ENCODE data around the gene NME8.

The NME8 gene

DNA sequence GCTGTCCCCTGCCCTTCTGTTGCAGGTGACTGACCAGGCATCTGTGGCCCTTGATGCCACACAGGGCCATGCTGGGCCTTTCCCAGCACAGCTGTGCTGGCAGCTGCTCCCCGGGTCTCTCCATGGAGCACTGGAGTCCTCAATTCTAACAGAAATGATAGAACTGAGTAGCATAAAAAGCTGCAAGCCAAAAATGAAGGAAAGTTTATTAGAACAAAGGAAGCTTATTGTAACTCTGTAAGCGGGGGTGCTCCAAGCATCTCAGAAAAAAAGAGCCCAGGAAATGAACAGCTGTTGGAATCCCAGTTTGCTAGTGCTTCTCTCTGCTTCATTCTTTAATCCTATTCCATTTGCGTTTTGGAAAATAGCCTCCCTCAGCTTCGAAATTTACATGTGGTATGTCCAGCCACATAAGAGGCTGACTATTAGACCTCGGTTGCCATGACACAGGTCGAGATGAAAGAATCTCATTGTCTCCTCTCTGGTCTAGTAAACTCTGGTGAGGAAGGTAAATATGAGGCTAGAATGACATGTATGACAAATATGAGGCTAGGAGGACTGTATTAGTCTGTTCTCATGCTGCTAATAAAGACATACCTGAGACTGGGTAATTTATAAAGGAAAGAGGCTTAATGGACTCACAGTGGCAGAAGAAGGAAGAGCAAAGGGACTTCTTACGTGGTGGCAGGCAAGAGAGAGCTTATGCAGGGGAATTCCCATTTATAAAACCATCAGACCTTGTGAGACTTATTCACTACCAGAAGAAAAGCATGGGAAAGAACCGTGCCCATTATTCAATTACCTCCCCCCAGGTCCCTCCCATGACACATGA is 95.7 kb downstream of the NME8 start:
- DNase-seq = no peak

DNA sequence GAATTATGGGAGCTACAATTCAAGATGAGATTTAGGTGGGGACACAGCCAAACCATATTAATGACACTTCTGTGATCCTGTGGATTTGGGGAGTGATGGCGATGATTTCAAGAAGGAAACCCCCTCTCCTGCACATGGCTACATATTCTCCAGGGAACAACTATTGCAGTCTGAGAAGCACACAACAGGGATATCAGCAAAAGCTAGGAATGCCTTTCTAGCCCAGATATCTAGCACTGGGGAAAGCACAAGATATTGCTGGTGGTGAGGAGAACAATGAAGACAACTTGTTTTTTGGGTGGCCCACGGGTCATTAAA is 96.3 kb downstream of the NME8 start:
- no peak for DNase-seq

DNA sequence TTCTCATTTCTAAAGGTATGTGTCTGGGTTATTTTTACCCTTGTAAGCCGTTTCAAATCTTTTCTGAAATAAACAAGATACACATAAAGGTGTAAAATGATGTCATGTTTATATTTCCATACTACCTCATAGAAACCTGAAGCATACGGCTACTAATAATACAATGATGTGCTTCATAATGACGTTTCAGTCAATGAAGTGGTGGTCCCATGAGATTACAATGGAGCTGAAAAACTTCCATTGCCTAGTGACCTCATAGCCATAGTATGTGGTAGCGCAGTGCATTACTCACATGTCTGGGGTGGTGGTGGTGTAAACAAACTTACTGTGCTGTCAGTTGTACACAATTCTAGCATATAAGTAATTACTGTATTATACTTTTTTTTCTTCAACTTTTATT is 96.9 kb downstream of the NME8 start:
- no peak for DNase-seq

DNA sequence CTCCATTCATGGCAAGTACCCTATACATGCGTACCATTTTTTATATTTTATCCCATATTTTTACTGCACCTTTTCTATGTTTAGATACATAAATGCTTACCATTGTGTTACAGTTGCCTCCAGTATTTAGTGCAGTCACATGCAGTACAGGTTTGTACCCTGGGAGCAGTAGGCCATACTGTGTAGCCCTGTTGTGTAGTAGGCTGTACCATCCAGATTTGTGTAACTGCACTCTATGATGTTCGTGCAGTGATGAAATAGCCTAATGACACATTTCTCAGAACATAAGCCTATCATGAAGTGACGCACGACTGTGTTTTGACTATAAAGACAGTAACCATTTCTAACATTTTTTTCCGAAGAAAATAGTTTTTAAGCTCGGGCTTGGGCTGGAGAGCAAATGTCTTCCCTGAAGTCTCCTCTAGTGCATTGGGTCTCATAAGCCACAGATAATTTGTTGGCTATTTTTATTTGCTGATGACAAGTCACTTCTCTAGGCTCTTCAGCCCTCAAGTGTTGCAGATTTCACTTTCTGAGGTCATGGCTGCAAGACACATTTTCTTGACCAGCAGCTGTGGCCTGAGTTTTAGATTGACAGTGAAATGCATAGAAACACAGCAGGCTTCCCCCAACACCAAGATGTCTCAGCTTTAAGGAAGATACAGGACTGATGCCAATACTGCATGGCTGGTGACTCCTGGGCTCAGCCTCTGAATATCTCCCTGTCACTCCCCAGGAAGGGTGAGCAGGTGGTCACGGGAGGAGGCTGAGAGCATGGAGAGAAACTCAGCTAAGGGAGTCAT is 98.9 kb downstream of the NME8 start:
- no peak for DNase-seq

DNA sequence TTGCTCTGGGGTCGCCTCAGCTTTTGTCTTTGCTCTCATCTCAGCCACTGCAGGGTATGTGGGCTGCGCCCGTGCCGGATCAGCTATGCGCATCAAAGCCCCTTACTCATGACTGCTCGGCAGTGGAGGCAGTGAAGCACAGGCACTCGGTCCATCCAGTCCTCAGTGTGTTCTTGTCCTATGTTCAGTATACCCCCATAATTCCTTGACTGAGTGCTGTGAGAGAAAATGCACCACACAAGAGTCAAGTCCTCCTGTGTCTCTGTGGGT is 99.5 kb downstream of the NME8 start:
- DNase-seq = no peak

All from GOT3 (cell line).